RWPE1 (cell line): Measurements from ENCODE around the gene TGOLN2.
"Not testable (repeated sequence)": the region's sequence is repeated elsewhere in the genome, so short reads cannot be mapped to it uniquely, and the experiment has no call there.

Source experiments
- CTCF ChIA-PET: fragments of 350-600 bp; sonication (Branson Sonifier 250); formaldehyde crosslinking; extraction: SDS; loops from one replicate; lab custom pipeline; 2021; lab: Yijun Ruan, JAX
- POLR2A ChIA-PET: fragments of 400-600 bp; formaldehyde crosslinking; extraction: SDS; loops from one replicate; lab custom pipeline; 2020; ENCODE audit warnings: antibody characterized with exemption; ENCODE audit not compliant: low non-redundant PET; lab: Yijun Ruan, JAX
- DNase-seq: peaks from one replicate; pipeline ENCODE4 v3.0.0; 2012; ENCODE audit warnings: low spot score
- H3K27ac ChIP-seq: fragments of 450-650 bp; 2 replicates; pipeline ENCODE4 v1.5.1; 2017
- CTCF ChIP-seq: fragments of 450-650 bp; conservative IDR thresholded peaks from 2 replicates; pipeline ENCODE4 v1.5.1; 2017; ENCODE audit warnings: low read depth, mild to moderate bottlenecking

The TGOLN2 gene

GRCh38 chr2:85341269-85342029 is 13.7 kb upstream of the TGOLN2 start:
- no peak for TF ChIP-seq CTCF
- ChIA-PET CTCF (interaction anchor here (0.6 kb wide), 2 partner anchors 11 to 61 kb away, joined by 3 to 4 read pairs; no protein-coding TSS in a partner anchor), POLR2A (no interaction called here)
- no peak for DNase-seq
- no peak overlapping the region for H3K27ac ChIP-seq

GRCh38 chr2:85340034-85340892 is 12.5 kb upstream of the TGOLN2 start:
- TF ChIP-seq CTCF, result no peak
- H3K27ac ChIP-seq, result no peak overlapping the region
- no peak for DNase-seq
- CTCF ChIA-PET, result no interaction called here
- POLR2A ChIA-PET, result no interaction called here

GRCh38 chr2:85334928-85335327 is 7.1 kb upstream of the TGOLN2 start:
- no peak for DNase-seq
- TF ChIP-seq CTCF, result no peak
- POLR2A ChIA-PET, result no interaction called here
- H3K27ac ChIP-seq, result no peak overlapping the region
- CTCF ChIA-PET, result no interaction called here

- POLR2A ChIA-PET, DNase-seq, H3K27ac ChIP-seq: not testable (repeated sequence)
- CTCF ChIA-PET, result interaction anchor here (0.6 to 0.7 kb wide), 3 partner anchors 103 to 316 kb away, joined by 3 to 6 read pairs (median 3); no protein-coding TSS in a partner anchor
Measured at GRCh38 chr2:85333877-85334276, 6.1 kb upstream of the TGOLN2 start.

GRCh38 chr2:85330839-85331636 is 3.2 kb upstream of the TGOLN2 start:
- POLR2A ChIA-PET, result no interaction called here
- TF ChIP-seq CTCF, result no peak
- no peak for DNase-seq
- CTCF ChIA-PET, result no interaction called here
- no peak overlapping the region for H3K27ac ChIP-seq

- CTCF ChIA-PET, POLR2A ChIA-PET: not testable (repeated sequence)
Measured at GRCh38 chr2:85329701-85330100, 1.9 kb upstream of the TGOLN2 start.

GRCh38 chr2:85329181-85329651 is 1.4 kb upstream of the TGOLN2 start:
- ChIA-PET CTCF (interaction anchor here (0.7 kb wide), 1 partner anchor 9 kb away, joined by 4 read pairs; no protein-coding TSS in a partner anchor), POLR2A (no interaction called here)
- TF ChIP-seq CTCF, result no peak
- DNase-seq, result no peak
- H3K27ac ChIP-seq, result no peak overlapping the region

More at GRCh38 chr2:85329701-85330100, 1.9 kb upstream of the TGOLN2 start:
- not testable (repeated sequence) for H3K27ac ChIP-seq, DNase-seq
